ENCODE measurements around the gene SINHCAF.

DNA sequence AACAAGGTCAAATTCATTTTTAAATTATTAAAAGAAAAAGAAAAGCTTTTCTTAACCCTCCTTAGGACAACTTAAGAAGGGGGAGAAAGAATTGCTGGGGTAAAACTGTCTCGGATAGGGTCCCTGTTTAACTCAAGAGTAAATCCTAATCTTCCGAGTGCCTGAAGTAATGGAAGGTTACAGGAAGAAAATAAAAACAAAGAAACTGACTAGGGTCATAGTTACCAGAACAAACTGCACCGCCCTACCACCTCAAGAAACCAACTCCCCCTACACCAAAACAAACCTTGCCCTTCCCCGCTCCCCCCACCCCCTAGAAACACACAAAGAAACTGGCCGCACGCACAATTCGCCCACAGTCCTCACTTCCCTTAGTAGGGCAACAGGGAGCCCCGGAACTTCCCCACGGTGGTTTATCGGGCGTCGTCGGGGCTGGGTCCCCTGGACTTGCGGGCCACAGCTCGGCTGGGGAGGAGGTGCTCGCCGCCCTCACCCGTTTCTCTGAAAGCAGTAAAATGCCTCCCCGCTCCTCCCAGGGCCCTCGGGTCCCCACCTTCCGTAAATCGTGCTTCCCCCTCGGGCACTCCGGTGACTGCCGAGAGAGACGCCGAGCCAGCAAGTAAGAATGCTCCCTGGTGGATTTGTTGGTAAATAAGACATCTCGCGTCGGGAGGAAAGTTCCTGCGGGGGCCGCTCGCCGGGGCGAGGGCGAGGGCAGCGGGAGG is 2.4 kb downstream of the SINHCAF start:
- no peak for TF ChIP-seq GABPA (IDR thresholded peaks at IDR 0.05; ENCODE audit: low read depth)
- TF ChIP-seq, protein P1, sequence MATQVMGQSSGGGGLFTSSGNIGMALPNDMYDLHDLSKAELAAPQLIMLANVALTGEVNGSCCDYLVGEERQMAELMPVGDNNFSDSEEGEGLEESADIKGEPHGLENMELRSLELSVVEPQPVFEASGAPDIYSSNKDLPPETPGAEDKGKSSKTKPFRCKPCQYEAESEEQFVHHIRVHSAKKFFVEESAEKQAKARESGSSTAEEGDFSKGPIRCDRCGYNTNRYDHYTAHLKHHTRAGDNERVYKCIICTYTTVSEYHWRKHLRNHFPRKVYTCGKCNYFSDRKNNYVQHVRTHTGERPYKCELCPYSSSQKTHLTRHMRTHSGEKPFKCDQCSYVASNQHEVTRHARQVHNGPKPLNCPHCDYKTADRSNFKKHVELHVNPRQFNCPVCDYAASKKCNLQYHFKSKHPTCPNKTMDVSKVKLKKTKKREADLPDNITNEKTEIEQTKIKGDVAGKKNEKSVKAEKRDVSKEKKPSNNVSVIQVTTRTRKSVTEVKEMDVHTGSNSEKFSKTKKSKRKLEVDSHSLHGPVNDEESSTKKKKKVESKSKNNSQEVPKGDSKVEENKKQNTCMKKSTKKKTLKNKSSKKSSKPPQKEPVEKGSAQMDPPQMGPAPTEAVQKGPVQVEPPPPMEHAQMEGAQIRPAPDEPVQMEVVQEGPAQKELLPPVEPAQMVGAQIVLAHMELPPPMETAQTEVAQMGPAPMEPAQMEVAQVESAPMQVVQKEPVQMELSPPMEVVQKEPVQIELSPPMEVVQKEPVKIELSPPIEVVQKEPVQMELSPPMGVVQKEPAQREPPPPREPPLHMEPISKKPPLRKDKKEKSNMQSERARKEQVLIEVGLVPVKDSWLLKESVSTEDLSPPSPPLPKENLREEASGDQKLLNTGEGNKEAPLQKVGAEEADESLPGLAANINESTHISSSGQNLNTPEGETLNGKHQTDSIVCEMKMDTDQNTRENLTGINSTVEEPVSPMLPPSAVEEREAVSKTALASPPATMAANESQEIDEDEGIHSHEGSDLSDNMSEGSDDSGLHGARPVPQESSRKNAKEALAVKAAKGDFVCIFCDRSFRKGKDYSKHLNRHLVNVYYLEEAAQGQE (IDR thresholded peaks at IDR 0.05; ENCODE audit: insufficient replicate concordance, low read depth), result no peak
- TF ChIP-seq, protein P2, sequence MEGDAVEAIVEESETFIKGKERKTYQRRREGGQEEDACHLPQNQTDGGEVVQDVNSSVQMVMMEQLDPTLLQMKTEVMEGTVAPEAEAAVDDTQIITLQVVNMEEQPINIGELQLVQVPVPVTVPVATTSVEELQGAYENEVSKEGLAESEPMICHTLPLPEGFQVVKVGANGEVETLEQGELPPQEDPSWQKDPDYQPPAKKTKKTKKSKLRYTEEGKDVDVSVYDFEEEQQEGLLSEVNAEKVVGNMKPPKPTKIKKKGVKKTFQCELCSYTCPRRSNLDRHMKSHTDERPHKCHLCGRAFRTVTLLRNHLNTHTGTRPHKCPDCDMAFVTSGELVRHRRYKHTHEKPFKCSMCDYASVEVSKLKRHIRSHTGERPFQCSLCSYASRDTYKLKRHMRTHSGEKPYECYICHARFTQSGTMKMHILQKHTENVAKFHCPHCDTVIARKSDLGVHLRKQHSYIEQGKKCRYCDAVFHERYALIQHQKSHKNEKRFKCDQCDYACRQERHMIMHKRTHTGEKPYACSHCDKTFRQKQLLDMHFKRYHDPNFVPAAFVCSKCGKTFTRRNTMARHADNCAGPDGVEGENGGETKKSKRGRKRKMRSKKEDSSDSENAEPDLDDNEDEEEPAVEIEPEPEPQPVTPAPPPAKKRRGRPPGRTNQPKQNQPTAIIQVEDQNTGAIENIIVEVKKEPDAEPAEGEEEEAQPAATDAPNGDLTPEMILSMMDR (IDR thresholded peaks at IDR 0.05; ENCODE audit: insufficient read depth, low read length), result no peak
- TF ChIP-seq POLR2AphosphoS5 (IDR thresholded peaks at IDR 0.05; ENCODE audit: low read depth), result no peak
